MCF 10A (cell line): ENCODE measurements around the gene MRPL38. TPM values are rescaled to one million over a fixed set of nuclear protein-coding genes. Genes with fewer than 3 reads are reported as not detected.

Experiments used
- Bru-seq: library from RNA; stranded (reverse); fragments of 400-500 nt; gene quantifications from one replicate; lab custom pipeline; 2021; lab: Mats Ljungman, UMichigan
- BruChase-seq, 2 experiments: library from RNA; stranded (reverse); fragments of 400-500 nt; gene quantifications; one replicate each; lab custom pipeline; 2021; lab: Mats Ljungman, UMichigan
- BruUV-seq: library from RNA; stranded (reverse); fragments of 400-500 nt; replicated peaks from 2 replicates; lab custom pipeline; 2021; lab: Mats Ljungman, UMichigan
- CTCF ChIA-PET: fragments of 300-600 bp; sonication (Branson Sonifier 250); formaldehyde crosslinking; extraction: SDS; loops from one replicate; lab custom pipeline; 2021; ENCODE audit warnings: antibody characterized with exemption, inconsistent platforms; lab: Yijun Ruan, JAX
- POLR2A ChIA-PET: fragments of 300-600, 350-650 bp; sonication (Branson Sonifier 250); formaldehyde crosslinking; extraction: SDS; loops from one replicate; lab custom pipeline; 2020; ENCODE audit warnings: antibody characterized with exemption, inconsistent platforms; lab: Yijun Ruan, JAX
- DNase-seq: peaks from one replicate; pipeline ENCODE4 v3.0.0-alpha.2; 2018; ENCODE audit not compliant: unreplicated experiment
- H3K27ac Mint-ChIP-seq: one replicate; pipeline ENCODE4 v1.8.0; 2022; ENCODE audit warnings: mild to moderate bottlenecking, low read depth, mixed read lengths; ENCODE audit not compliant: unreplicated experiment
- H3K27me3 Mint-ChIP-seq: one replicate; pipeline ENCODE4 v1.8.0; 2022; ENCODE audit warnings: mixed read lengths; ENCODE audit not compliant: insufficient read depth, unreplicated experiment
- H3K36me3 Mint-ChIP-seq: one replicate; pipeline ENCODE4 v1.8.0; 2022; ENCODE audit warnings: mild to moderate bottlenecking, moderate library complexity, mixed read lengths; ENCODE audit not compliant: insufficient read depth, unreplicated experiment
- H3K4me1 Mint-ChIP-seq: one replicate; pipeline ENCODE4 v1.8.0; 2022; ENCODE audit warnings: mixed read lengths; ENCODE audit not compliant: insufficient read depth, unreplicated experiment
- H3K4me3 Mint-ChIP-seq: one replicate; pipeline ENCODE4 v1.8.0; 2022; ENCODE audit warnings: mild to moderate bottlenecking, moderate library complexity, mixed read lengths; ENCODE audit not compliant: unreplicated experiment
- H3K9me3 Mint-ChIP-seq: one replicate; pipeline ENCODE4 v1.8.0; 2022; ENCODE audit warnings: mixed read lengths; ENCODE audit not compliant: unreplicated experiment
- CTCF ChIP-seq: fragments of 200-600 bp; IDR thresholded peaks from one replicate; pipeline ENCODE4 v1.8.0; 2022; ENCODE audit warnings: antibody characterized with exemption, mild to moderate bottlenecking; ENCODE audit not compliant: unreplicated experiment
- intact Hi-C: fragments of 100-400 bp; cut with micrococcal nuclease; formaldehyde crosslinking; loops from 2 replicates; pipeline ENCODE4 v1.14.1; 2022
- long read RNA-seq: library from polyadenylated mRNA; stranded (forward); transcript quantifications from one replicate; pipeline ENCODE4 v2.0.0, GENCODE V29; 2022
- total RNA-seq: library from RNA; stranded (reverse); gene quantifications from 2 replicates; pipeline ENCODE4 v1.2.3, GENCODE V29; 2022

MRPL38 gene
- total RNA-seq (97.9 and 111 TPM in 2 replicates), Bru-seq, nascent RNA (percentile 68 among the genes with signal in this experiment), BruChase-seq, experiment 1, labeled RNA remaining after a 6-hour chase (percentile 78 among the genes with signal in this experiment), BruChase-seq, experiment 2, labeled RNA remaining after a 2-hour chase (percentile 70 among the genes with signal in this experiment)
- long read RNA-seq, transcript MRPL38-201 (9 exons, 1,888 nt), result major isoform, 371 of 418 reads
- long read RNA-seq, partial matches to known transcripts, result 10 of 418 reads
- long read RNA-seq, other reads (novel, unspliced or antisense), result 35 of 418 reads

- no peaks in the 10 kb centered on the region for H3K27me3 Mint-ChIP-seq
- peak; percentile 93 for DNase-seq
- peak; percentile 96 for TF ChIP-seq CTCF
- H3K27ac Mint-ChIP-seq, result peak within 1 kb of the TSS; percentile 92
- intact Hi-C loops, result loop anchor here (1.0 to 5.0 kb wide), 3 partner anchors 100 to 277 kb away; partner anchors contain the start of gene EXOC7
- ChIA-PET POLR2A (interaction anchor here (0.6 to 4.6 kb wide), 33 partner anchors 8 to 750 kb away, joined by 3 to 34 read pairs (median 4); partner anchors contain the start of genes FBF1, GALK1, RECQL5 and SAP30BP), CTCF (interaction anchor here (0.6 to 2.3 kb wide), 26 partner anchors 17 to 408 kb away, joined by 3 to 17 read pairs (median 4); partner anchors contain the start of genes ACOX1, CDK3, FBF1 and TEN1)
- H3K4me3 Mint-ChIP-seq, result peak within 1 kb of the TSS; percentile 91
- peaks cover 16% of the 10 kb centered on the region for H3K4me1 Mint-ChIP-seq
- H3K36me3 Mint-ChIP-seq, result peaks cover 19% of the 10 kb centered on the region
- no peaks in the 10 kb centered on the region for H3K9me3 Mint-ChIP-seq
- BruUV-seq, result no TSS peak
These were observed at the start of gene MRPL38 for GRCh38 chr17:75904749-75905521. MRPL38 (minus strand) TSS chr17:75904884; CDS start chr17:75904875, 9 bp downstream.

GRCh38 chr17:75950855-75951554 lies 46.3 kb upstream of the MRPL38 start:
- Mint-ChIP-seq H3K9me3 (no peaks in the 10 kb centered on the region), H3K4me1 (no peaks in the 10 kb centered on the region), H3K27me3 (no peaks in the 10 kb centered on the region), H3K27ac (no peak overlapping the region), H3K4me3 (no peak overlapping the region), H3K36me3 (peaks cover 92% of the 10 kb centered on the region)
- DNase-seq, result no peak
- CTCF ChIA-PET, result interaction anchor here (0.5 to 0.8 kb wide), 2 partner anchors 104 to 329 kb away, joined by 3 to 5 read pairs; no protein-coding TSS in a partner anchor
- POLR2A ChIA-PET, result interaction anchor here (0.6 kb wide), 1 partner anchor 11 kb away, joined by 4 read pairs; no protein-coding TSS in a partner anchor
- TF ChIP-seq CTCF, result no peak
- intact Hi-C loops, result no loop called here
- BruUV-seq, result no TSS peak

- Mint-ChIP-seq H3K27ac (no peak overlapping the region), H3K4me3 (no peak overlapping the region), H3K9me3 (no peaks in the 10 kb centered on the region), H3K27me3 (no peaks in the 10 kb centered on the region), H3K36me3 (peaks cover 88% of the 10 kb centered on the region), H3K4me1 (no peaks in the 10 kb centered on the region)
- TF ChIP-seq CTCF, result no peak
- CTCF ChIA-PET, result interaction anchor here (0.8 kb wide), 1 partner anchor 329 kb away, joined by 3 read pairs; no protein-coding TSS in a partner anchor
- BruUV-seq, result no TSS peak
- POLR2A ChIA-PET, result interaction anchor here (0.6 to 1.1 kb wide), 2 partner anchors 10 to 12 kb away, joined by 4 to 8 read pairs; partner anchors contain the start of gene FBF1
- no peak for DNase-seq
- intact Hi-C loops, result no loop called here
These were observed 45.7 kb upstream of the MRPL38 start for GRCh38 chr17:75950421-75950820.
